Trophoblast cell (in vitro differentiated cells and primary cell): ENCODE data around the gene WRAP73.
"Not testable (repeated sequence)": the region's sequence is repeated elsewhere in the genome, so short reads cannot be mapped to it uniquely, and the experiment has no call there.

Experiments used
- DNase-seq, 2 donors: peaks; one replicate each; pipeline ENCODE4 v3.0.0-alpha.2; 2016
- H2AFZ ChIP-seq: 2 replicates; pipeline ENCODE4 v1.6.1; 2013; ENCODE audit warnings: low read length, moderate library complexity, mild to moderate bottlenecking; ENCODE audit not compliant: insufficient read depth, poor library complexity
- H2AK5ac ChIP-seq: 2 replicates; pipeline ENCODE4 v1.6.1; 2013; ENCODE audit warnings: mild to moderate bottlenecking, low read length
- H2BK120ac ChIP-seq: 2 replicates; pipeline ENCODE4 v1.6.1; 2013; ENCODE audit warnings: low read length, mild to moderate bottlenecking, moderate library complexity; ENCODE audit not compliant: insufficient read depth, poor library complexity
- H2BK12ac ChIP-seq: 2 replicates; pipeline ENCODE4 v1.6.1; 2013; ENCODE audit warnings: mild to moderate bottlenecking, low read length, moderate library complexity
- H2BK5ac ChIP-seq: 2 replicates; pipeline ENCODE4 v1.6.1; 2013; ENCODE audit warnings: low read length, low read depth, moderate library complexity, mild to moderate bottlenecking; ENCODE audit not compliant: poor library complexity
- H3K14ac ChIP-seq: 2 replicates; pipeline ENCODE4 v1.6.1; 2013; ENCODE audit warnings: mild to moderate bottlenecking, low read length
- H3K18ac ChIP-seq: 2 replicates; pipeline ENCODE4 v1.6.1; 2013; ENCODE audit warnings: mild to moderate bottlenecking, low read length
- H3K23ac ChIP-seq: 2 replicates; pipeline ENCODE4 v1.6.1; 2013; ENCODE audit warnings: low read length
- H3K27ac ChIP-seq: 2 replicates; pipeline ENCODE4 v1.5.1; 2013; ENCODE audit warnings: low read depth, mild to moderate bottlenecking, inconsistent platforms, low read length, moderate library complexity
- H3K27me3 ChIP-seq: 2 replicates; pipeline ENCODE4 v1.6.1; 2013; ENCODE audit warnings: inconsistent platforms, mild to moderate bottlenecking, low read length, moderate library complexity; ENCODE audit not compliant: insufficient read depth
- H3K36me3 ChIP-seq, 2 experiments: 1 replicate in 1 of 2; 2 replicates in 1 of 2; pipeline ENCODE4 v1.6.1; 2013; ENCODE audit warnings: low read length in 2 of 2, mild to moderate bottlenecking in 2 of 2, moderate library complexity in 1 of 2; ENCODE audit not compliant: insufficient read depth in 2 of 2, control insufficient read depth in 1 of 2
- H3K4ac ChIP-seq: 2 replicates; pipeline ENCODE4 v1.6.1; 2013; ENCODE audit warnings: low read depth, mild to moderate bottlenecking, low read length, moderate library complexity
- H3K4me1 ChIP-seq, 2 experiments: 1 replicate in 1 of 2; 2 replicates in 1 of 2; pipeline ENCODE4 v1.6.1; 2013; ENCODE audit warnings: low read length in 2 of 2, mild to moderate bottlenecking in 2 of 2, moderate library complexity in 1 of 2; ENCODE audit not compliant: insufficient read depth in 2 of 2, control insufficient read depth in 1 of 2
- H3K4me2 ChIP-seq: 2 replicates; pipeline ENCODE4 v1.6.1; 2013; ENCODE audit warnings: inconsistent platforms, mild to moderate bottlenecking, low read length, moderate library complexity
- H3K4me3 ChIP-seq: 2 replicates; pipeline ENCODE4 v1.5.1; 2013; ENCODE audit warnings: mild to moderate bottlenecking, low read depth, low read length, inconsistent platforms
- H3K79me1 ChIP-seq: one replicate; pipeline ENCODE4 v1.6.1; 2013; ENCODE audit warnings: low read length
- H3K79me2 ChIP-seq: 2 replicates; pipeline ENCODE4 v1.6.1; 2013; ENCODE audit warnings: low read length, mild to moderate bottlenecking; ENCODE audit not compliant: control insufficient read depth, insufficient read depth, poor library complexity
- H3K9ac ChIP-seq: 2 replicates; pipeline ENCODE4 v1.6.1; 2013; ENCODE audit warnings: mild to moderate bottlenecking, low read length
- H3K9me3 ChIP-seq: 2 replicates; pipeline ENCODE4 v1.6.1; 2013; ENCODE audit warnings: low read depth, mild to moderate bottlenecking, control low read depth, inconsistent platforms, low read length; ENCODE audit not compliant: insufficient read depth
- H4K12ac ChIP-seq: 2 replicates; pipeline ENCODE4 v1.6.1; 2013; ENCODE audit warnings: low read depth, mild to moderate bottlenecking, low read length, moderate library complexity
- H4K8ac ChIP-seq: 2 replicates; pipeline ENCODE4 v1.6.1; 2013; ENCODE audit warnings: low read depth, mild to moderate bottlenecking, low read length, moderate library complexity
- H4K91ac ChIP-seq: one replicate; pipeline ENCODE4 v1.6.1; 2013; ENCODE audit warnings: low read depth, mild to moderate bottlenecking, low read length, moderate library complexity
- WGBS: extraction: QIAGEN DNeasy Blood & Tissue Kit; methylation state at CpG from one replicate; pipeline ENCODE4 v1.1.7; 2013; ENCODE audit warnings: missing lambda C conversion rate; ENCODE audit not compliant: insufficient read length, insufficient coverage; ENCODE audit errors: extremely low coverage; 5-methylcytosine and 5-hydroxymethylcytosine counted together

Gene WRAP73

GRCh38 chr1:3583751-3584150, 66.2 kb downstream of the WRAP73 start:
- H3K79me2 ChIP-seq, H3K4me2 ChIP-seq, H2BK5ac ChIP-seq, H3K14ac ChIP-seq, H3K4me3 ChIP-seq, H4K8ac ChIP-seq, H4K12ac ChIP-seq, H4K91ac ChIP-seq, H3K18ac ChIP-seq, H3K23ac ChIP-seq, H2BK120ac ChIP-seq, H3K4ac ChIP-seq, H3K27me3 ChIP-seq, H3K79me1 ChIP-seq, DNase-seq, H2AK5ac ChIP-seq, H3K9ac ChIP-seq, H3K4me1 ChIP-seq, H2BK12ac ChIP-seq, H2AFZ ChIP-seq, H3K27ac ChIP-seq, H3K36me3 ChIP-seq: not testable (repeated sequence)
- H3K9me3 ChIP-seq: peaks cover 21% of the 10 kb centered on the region
- no CpG with 5 or more reads among the region's 21 CpGs for WGBS

- no peak for DNase-seq
- Histone ChIP-seq H3K23ac (no peak overlapping the region), H2BK5ac (no peak overlapping the region), H3K4me2 (no peak overlapping the region), H2AFZ (no peak overlapping the region), H3K9ac (no peak overlapping the region), H4K12ac (no peak overlapping the region), H3K4me3 (no peak overlapping the region), H3K9me3 (peaks cover 23% of the 10 kb centered on the region), H2BK120ac (no peak overlapping the region), H4K8ac (no peak overlapping the region), H3K79me2 (no peaks in the 10 kb centered on the region), H3K79me1 (no peaks in the 10 kb centered on the region), H2AK5ac (no peak overlapping the region), H3K36me3 (no peaks in the 10 kb centered on the region), H3K4me1 (no peaks in the 10 kb centered on the region), H3K27me3 (no peaks in the 10 kb centered on the region), H3K4ac (no peak overlapping the region), H3K27ac (no peak overlapping the region), H3K18ac (no peak overlapping the region), H2BK12ac (no peak overlapping the region), H4K91ac (no peak overlapping the region), H3K14ac (no peak overlapping the region)
- no CpG with 5 or more reads among the region's 16 CpGs for WGBS
Measured at GRCh38 chr1:3581296-3582036, 68.4 kb downstream of the WRAP73 start.
